ENCODE results near the gene POLR3E.

POLR3E gene

GRCh38 chr16:22314661-22315626 is 17.7 kb downstream of the POLR3E start:
- no peaks in the 10 kb centered on the region for H4K20me1 ChIP-seq (ENCODE audit: insufficient read depth, low read length)
- H3K79me2 ChIP-seq (ENCODE audit: low read length), result no peaks in the 10 kb centered on the region
- H3K27ac ChIP-seq (ENCODE audit: low read length), result no peak overlapping the region
- H3K4me1 ChIP-seq (ENCODE audit: low read length), result no peaks in the 10 kb centered on the region
- H3K27me3 ChIP-seq (ENCODE audit: low read depth, low read length), result no peaks in the 10 kb centered on the region
- H3K9me3 ChIP-seq (ENCODE audit: insufficient read depth, low read length), result no peaks in the 10 kb centered on the region
- H3K4me2 ChIP-seq (ENCODE audit: low read length), result no peak overlapping the region
- H3K36me3 ChIP-seq (replicated peaks; ENCODE audit: low read depth, low read length), result peaks cover 33% of the 10 kb centered on the region
- H2AFZ ChIP-seq (ENCODE audit: low read depth, low read length), result no peak overlapping the region
- no peak overlapping the region for H3K4me3 ChIP-seq (ENCODE audit: low read length)
- H3K9ac ChIP-seq (ENCODE audit: low read length), result no peak overlapping the region
- no peak for TF ChIP-seq CTCF (IDR thresholded peaks at IDR 0.05; ENCODE audit: low read depth, low read length)
- TF ChIP-seq EZH2phosphoT487 (IDR thresholded peaks at IDR 0.05; ENCODE audit: low read depth), result no peak

- peaks cover 36% of the 10 kb centered on the region for H3K36me3 ChIP-seq (replicated peaks; ENCODE audit: low read depth, low read length)
- H3K4me2 ChIP-seq (ENCODE audit: low read length), result no peak overlapping the region
- no peaks in the 10 kb centered on the region for H3K4me1 ChIP-seq (ENCODE audit: low read length)
- no peak overlapping the region for H2AFZ ChIP-seq (ENCODE audit: low read depth, low read length)
- no peak overlapping the region for H3K4me3 ChIP-seq (ENCODE audit: low read length)
- no peaks in the 10 kb centered on the region for H3K9me3 ChIP-seq (ENCODE audit: insufficient read depth, low read length)
- no peaks in the 10 kb centered on the region for H3K79me2 ChIP-seq (ENCODE audit: low read length)
- no peak for TF ChIP-seq CTCF (IDR thresholded peaks at IDR 0.05; ENCODE audit: low read depth, low read length)
- TF ChIP-seq EZH2phosphoT487 (IDR thresholded peaks at IDR 0.05; ENCODE audit: low read depth), result no peak
- no peaks in the 10 kb centered on the region for H3K27me3 ChIP-seq (ENCODE audit: low read depth, low read length)
- no peak overlapping the region for H3K9ac ChIP-seq (ENCODE audit: low read length)
- H4K20me1 ChIP-seq (ENCODE audit: insufficient read depth, low read length), result no peaks in the 10 kb centered on the region
- H3K27ac ChIP-seq (ENCODE audit: low read length), result no peak overlapping the region
Observed at GRCh38 chr16:22315979-22316378, 18.8 kb downstream of the POLR3E start.

- no peak overlapping the region for H2AFZ ChIP-seq (ENCODE audit: low read depth, low read length)
- 0 out of 2 replicates have a peak, but pooled peaks cover under 1% of the 10 kb centered on the region for H4K20me1 ChIP-seq (ENCODE audit: insufficient read depth, low read length)
- no peak overlapping the region for H3K9ac ChIP-seq (ENCODE audit: low read length)
- TF ChIP-seq EZH2phosphoT487 (IDR thresholded peaks at IDR 0.05; ENCODE audit: low read depth) (no peak), CTCF (IDR thresholded peaks at IDR 0.05; ENCODE audit: low read depth, low read length) (no peak)
- H3K4me2 ChIP-seq (ENCODE audit: low read length), result no peak overlapping the region
- no peaks in the 10 kb centered on the region for H3K4me1 ChIP-seq (ENCODE audit: low read length)
- no peak overlapping the region for H3K27ac ChIP-seq (ENCODE audit: low read length)
- H3K27me3 ChIP-seq (ENCODE audit: low read depth, low read length), result no peaks in the 10 kb centered on the region
- no peak overlapping the region for H3K4me3 ChIP-seq (ENCODE audit: low read length)
- H3K79me2 ChIP-seq (ENCODE audit: low read length), result peaks cover 1% of the 10 kb centered on the region; the same call in 1 of the 2 replicates
- peaks cover 38% of the 10 kb centered on the region for H3K36me3 ChIP-seq (replicated peaks; ENCODE audit: low read depth, low read length)
- H3K9me3 ChIP-seq (ENCODE audit: insufficient read depth, low read length), result no peaks in the 10 kb centered on the region
Observed at GRCh38 chr16:22316411-22316811, 19.2 kb downstream of the POLR3E start.

- H3K9ac ChIP-seq (ENCODE audit: low read length), result no peak overlapping the region
- no peak overlapping the region for H2AFZ ChIP-seq (ENCODE audit: low read depth, low read length)
- TF ChIP-seq CTCF (IDR thresholded peaks at IDR 0.05; ENCODE audit: low read depth, low read length) (no peak), EZH2phosphoT487 (IDR thresholded peaks at IDR 0.05; ENCODE audit: low read depth) (no peak)
- H3K27me3 ChIP-seq (ENCODE audit: low read depth, low read length), result no peaks in the 10 kb centered on the region
- H3K4me1 ChIP-seq (ENCODE audit: low read length), result no peaks in the 10 kb centered on the region
- 0 out of 2 replicates have a peak, but pooled peaks cover 6% of the 10 kb centered on the region for H4K20me1 ChIP-seq (ENCODE audit: insufficient read depth, low read length)
- peaks cover 40% of the 10 kb centered on the region for H3K36me3 ChIP-seq (replicated peaks; ENCODE audit: low read depth, low read length)
- no peak overlapping the region for H3K4me2 ChIP-seq (ENCODE audit: low read length)
- H3K4me3 ChIP-seq (ENCODE audit: low read length), result no peak overlapping the region
- peaks cover 8% of the 10 kb centered on the region; the same call in 1 of the 2 replicates for H3K79me2 ChIP-seq (ENCODE audit: low read length)
- no peak overlapping the region for H3K27ac ChIP-seq (ENCODE audit: low read length)
- no peaks in the 10 kb centered on the region for H3K9me3 ChIP-seq (ENCODE audit: insufficient read depth, low read length)
Observed at GRCh38 chr16:22317001-22317530, 19.9 kb downstream of the POLR3E start.

All from OCI-LY3 (cell line).